Neural cell (in vitro differentiated cells): ENCODE results near the gene NATD1. TPM values are rescaled to one million over a fixed set of nuclear protein-coding genes. Genes with fewer than 3 reads are reported as not detected.

ENCODE experiments used
- H2AFZ ChIP-seq: fragments of 200-600, 300-800 bp; sonication (generic), shearing (Covaris generic); 2 replicates; pipeline ENCODE4 v1.6.0; 2014; ENCODE audit warnings: low read depth, mild to moderate bottlenecking, antibody characterized with exemption, low read length, moderate library complexity
- H3F3A ChIP-seq: fragments of 200-600 bp; shearing (Covaris generic); 2 replicates; pipeline ENCODE4 v1.6.1; 2016; ENCODE audit warnings: mild to moderate bottlenecking, moderate library complexity, mixed read lengths, antibody characterized with exemption, low read length; ENCODE audit not compliant: insufficient read depth, poor library complexity, severe bottlenecking
- H3K27ac ChIP-seq: fragments of 200-600, 300-800 bp; sonication (generic), shearing (Covaris generic); 2 replicates; pipeline ENCODE4 v1.5.1; 2014; ENCODE audit warnings: mild to moderate bottlenecking, low read length, moderate library complexity
- H3K27me3 ChIP-seq: fragments of 300-800, 200-600 bp; sonication (generic), shearing (Covaris generic); 2 replicates; pipeline ENCODE4 v1.6.0; 2014; ENCODE audit warnings: mild to moderate bottlenecking, low read depth, low read length, moderate library complexity; ENCODE audit not compliant: insufficient read depth
- H3K36me3 ChIP-seq: fragments of 300-800, 200-600 bp; sonication (generic), shearing (Covaris generic); 2 replicates; pipeline ENCODE4 v1.5.1; 2014; ENCODE audit warnings: mild to moderate bottlenecking, antibody characterized with exemption, low read length, moderate library complexity; ENCODE audit not compliant: insufficient read depth
- H3K4me2 ChIP-seq: fragments of 300-800, 200-600 bp; sonication (generic), shearing (Covaris generic); 2 replicates; pipeline ENCODE4 v1.6.0; 2014; ENCODE audit warnings: mild to moderate bottlenecking, low read length
- H3K4me3 ChIP-seq: fragments of 300-800, 200-600 bp; sonication (generic), shearing (Covaris generic); 2 replicates; pipeline ENCODE4 v1.5.1; 2014; ENCODE audit warnings: mild to moderate bottlenecking, low read length, moderate library complexity
- H3K79me2 ChIP-seq: fragments of 200-600 bp; shearing (Covaris generic); replicated peaks from 2 replicates; pipeline ENCODE4 v1.6.0; 2014; ENCODE audit warnings: mild to moderate bottlenecking, low read length, moderate library complexity; ENCODE audit not compliant: insufficient read depth
- H3K9ac ChIP-seq: fragments of 300-800, 200-600 bp; sonication (generic), shearing (Covaris generic); 2 replicates; pipeline ENCODE4 v1.6.1; 2016; ENCODE audit warnings: mild to moderate bottlenecking, low read length, mixed read lengths
- H3K9me2 ChIP-seq: fragments of 200-600 bp; shearing (Covaris generic); 2 replicates; pipeline ENCODE4 v1.6.1; 2016; ENCODE audit warnings: mild to moderate bottlenecking, low read length, mixed read lengths; ENCODE audit not compliant: insufficient read depth
- H3K9me3 ChIP-seq: fragments of 200-600, 300-800 bp; sonication (generic), shearing (Covaris generic); 2 replicates; pipeline ENCODE4 v1.6.1; 2016; ENCODE audit warnings: mild to moderate bottlenecking, mixed run types, low read length, moderate library complexity, mixed read lengths
- H4K20me1 ChIP-seq: fragments of 200-600 bp; shearing (Covaris generic); 2 replicates; pipeline ENCODE4 v1.6.1; 2016; ENCODE audit warnings: mild to moderate bottlenecking, mixed run types; ENCODE audit not compliant: insufficient read depth
- EP300 ChIP-seq: fragments of 450-650 bp; conservative IDR thresholded peaks from 2 replicates; pipeline ENCODE4 v1.6.1; 2014; ENCODE audit warnings: antibody characterized with exemption, mild to moderate bottlenecking, moderate library complexity; ENCODE audit not compliant: poor library complexity, severe bottlenecking
- EZH2 ChIP-seq: fragments of 200-600, 300-800 bp; shearing (Covaris generic), sonication (generic); IDR thresholded peaks from 2 replicates; pipeline ENCODE4 v1.6.1; 2014; ENCODE audit warnings: antibody characterized with exemption, low read length, borderline replicate concordance, mild to moderate bottlenecking; ENCODE audit not compliant: insufficient read depth, poor library complexity, severe bottlenecking
- MXI1 ChIP-seq: fragments of 450-650 bp; conservative IDR thresholded peaks from 2 replicates; pipeline ENCODE4 v1.6.1; 2014; ENCODE audit warnings: antibody characterized with exemption, mild to moderate bottlenecking; ENCODE audit not compliant: poor library complexity, severe bottlenecking
- RAD21 ChIP-seq: fragments of 450-650 bp; conservative IDR thresholded peaks from 2 replicates; pipeline ENCODE4 v1.6.1; 2014; ENCODE audit warnings: antibody characterized with exemption, mild to moderate bottlenecking, moderate library complexity
- TAF1 ChIP-seq: IDR thresholded peaks from 2 replicates; pipeline ENCODE4 v1.6.1; 2012; ENCODE audit warnings: low read depth
- polyA plus RNA-seq: library from polyadenylated mRNA; depleted of rRNA; stranded (reverse); fragments of >200 nt; gene quantifications from 2 replicates; pipeline ENCODE4 v1.2.3, GENCODE V29; 2014
- TF ChIP-seq, protein P1 (sequence below): fragments of 450-650 bp; IDR thresholded peaks from 2 replicates; pipeline ENCODE4 v1.5.1; 2014; ENCODE audit warnings: antibody characterized with exemption, mild to moderate bottlenecking, moderate library complexity; ENCODE audit not compliant: poor library complexity, severe bottlenecking
- TF ChIP-seq, protein P2 (sequence below): IDR thresholded peaks from 2 replicates; pipeline ENCODE4 v1.6.1; 2012; ENCODE audit warnings: borderline replicate concordance

NATD1 gene
- polyA plus RNA-seq, 1 donor from 2014 or later = 2.8 TPM

DNA sequence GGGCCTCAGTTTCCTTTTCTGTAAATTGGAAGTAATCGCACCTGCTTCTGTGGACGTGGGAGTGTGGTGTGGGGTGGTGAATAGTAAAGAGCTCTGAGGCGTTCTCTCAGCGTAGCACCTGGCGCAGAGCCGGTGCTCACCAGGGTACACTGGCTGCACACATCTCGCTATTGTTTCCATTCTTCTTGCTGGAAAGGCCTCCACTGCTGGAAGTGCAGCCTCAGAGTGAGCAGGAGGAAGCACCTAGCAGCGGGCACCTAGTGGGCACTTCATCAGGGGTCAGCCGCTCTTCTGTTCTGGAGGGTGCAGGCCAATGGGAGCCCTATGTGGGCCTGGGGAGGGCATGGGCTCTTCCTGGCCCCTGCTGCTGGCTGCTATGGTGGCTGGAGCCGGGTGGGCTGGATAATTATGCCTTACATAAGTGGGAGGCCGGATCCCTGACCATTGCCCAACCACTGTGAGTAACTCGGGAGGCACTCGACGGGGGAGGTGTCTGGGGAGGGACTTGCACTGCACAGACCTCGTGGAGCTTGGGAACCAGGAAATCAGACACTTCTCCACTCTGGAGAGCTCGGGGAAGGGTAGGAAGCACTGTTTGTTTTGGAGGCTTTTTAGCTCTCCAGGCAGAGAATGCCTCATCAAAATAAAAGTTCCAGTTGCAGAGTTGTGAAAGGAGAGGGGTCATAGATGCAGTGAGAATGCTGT lies 33.0 kb upstream of the NATD1 start:
- Histone ChIP-seq H3K4me3 (peak overlapping the region; percentile 93), H2AFZ (no peak overlapping the region), H3F3A (no peaks in the 10 kb centered on the region), H3K9ac (peak overlapping the region; percentile 71), H3K4me2 (peak overlapping the region; percentile 77), H4K20me1 (no peaks in the 10 kb centered on the region), H3K27me3 (no peaks in the 10 kb centered on the region), H3K36me3 (no peaks in the 10 kb centered on the region), H3K9me3 (no peaks in the 10 kb centered on the region), H3K9me2 (no peaks in the 10 kb centered on the region), H3K27ac (no peak overlapping the region), H3K79me2 (peaks cover 26% of the 10 kb centered on the region)
- TF ChIP-seq EZH2 (no peak), EP300 (no peak)
- TF ChIP-seq, protein P1, sequence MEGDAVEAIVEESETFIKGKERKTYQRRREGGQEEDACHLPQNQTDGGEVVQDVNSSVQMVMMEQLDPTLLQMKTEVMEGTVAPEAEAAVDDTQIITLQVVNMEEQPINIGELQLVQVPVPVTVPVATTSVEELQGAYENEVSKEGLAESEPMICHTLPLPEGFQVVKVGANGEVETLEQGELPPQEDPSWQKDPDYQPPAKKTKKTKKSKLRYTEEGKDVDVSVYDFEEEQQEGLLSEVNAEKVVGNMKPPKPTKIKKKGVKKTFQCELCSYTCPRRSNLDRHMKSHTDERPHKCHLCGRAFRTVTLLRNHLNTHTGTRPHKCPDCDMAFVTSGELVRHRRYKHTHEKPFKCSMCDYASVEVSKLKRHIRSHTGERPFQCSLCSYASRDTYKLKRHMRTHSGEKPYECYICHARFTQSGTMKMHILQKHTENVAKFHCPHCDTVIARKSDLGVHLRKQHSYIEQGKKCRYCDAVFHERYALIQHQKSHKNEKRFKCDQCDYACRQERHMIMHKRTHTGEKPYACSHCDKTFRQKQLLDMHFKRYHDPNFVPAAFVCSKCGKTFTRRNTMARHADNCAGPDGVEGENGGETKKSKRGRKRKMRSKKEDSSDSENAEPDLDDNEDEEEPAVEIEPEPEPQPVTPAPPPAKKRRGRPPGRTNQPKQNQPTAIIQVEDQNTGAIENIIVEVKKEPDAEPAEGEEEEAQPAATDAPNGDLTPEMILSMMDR = peak; percentile 2

DNA sequence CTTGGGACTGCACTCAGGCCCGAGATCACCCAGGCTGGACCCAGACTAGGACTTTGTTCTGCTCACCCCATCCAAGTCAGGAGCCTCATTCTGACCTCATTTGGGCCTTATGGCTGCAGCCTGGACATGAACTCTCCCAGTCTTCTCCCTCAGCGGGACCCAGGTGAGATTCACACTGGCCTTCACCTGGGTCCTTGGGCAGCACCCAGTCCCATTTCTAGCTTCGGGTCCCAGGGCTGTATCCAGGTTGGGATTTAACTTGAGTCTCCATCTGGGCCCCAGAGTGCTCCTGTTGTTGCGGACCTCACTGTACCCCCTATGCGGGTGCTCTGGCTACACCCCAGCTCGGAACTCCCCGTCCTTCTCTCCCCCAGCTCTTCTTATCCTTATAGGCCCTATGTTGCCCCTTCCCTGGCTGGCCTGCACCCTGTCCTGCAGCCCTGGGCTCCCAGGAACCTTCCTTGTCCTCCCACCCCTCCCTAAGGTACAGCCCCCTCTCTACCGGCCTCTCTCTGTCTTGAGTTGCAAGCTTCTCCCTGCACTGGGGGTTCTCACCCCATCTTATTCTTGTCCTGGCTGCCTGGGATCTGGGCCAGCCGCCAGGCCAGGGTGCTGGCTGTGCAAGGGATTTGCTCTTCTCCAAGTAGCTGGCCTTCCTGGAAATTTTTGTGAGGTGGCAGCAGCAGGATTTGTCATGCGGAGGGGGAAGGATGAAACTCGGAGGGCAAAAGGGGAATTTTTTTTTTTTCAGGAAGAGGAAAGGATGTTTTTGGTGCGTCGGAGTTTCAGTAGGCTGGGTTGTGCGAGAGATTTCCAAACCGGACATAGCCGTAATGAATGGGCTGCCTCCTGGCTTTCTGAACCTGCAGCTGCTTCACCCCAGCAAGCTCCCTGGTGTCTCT lies 32.2 kb upstream of the NATD1 start:
- peaks cover 26% of the 10 kb centered on the region for H3K79me2 ChIP-seq
- no peak for TF ChIP-seq EP300
- no peak for TF ChIP-seq TAF1
- TF ChIP-seq, protein P1 = peak; percentile 13

DNA sequence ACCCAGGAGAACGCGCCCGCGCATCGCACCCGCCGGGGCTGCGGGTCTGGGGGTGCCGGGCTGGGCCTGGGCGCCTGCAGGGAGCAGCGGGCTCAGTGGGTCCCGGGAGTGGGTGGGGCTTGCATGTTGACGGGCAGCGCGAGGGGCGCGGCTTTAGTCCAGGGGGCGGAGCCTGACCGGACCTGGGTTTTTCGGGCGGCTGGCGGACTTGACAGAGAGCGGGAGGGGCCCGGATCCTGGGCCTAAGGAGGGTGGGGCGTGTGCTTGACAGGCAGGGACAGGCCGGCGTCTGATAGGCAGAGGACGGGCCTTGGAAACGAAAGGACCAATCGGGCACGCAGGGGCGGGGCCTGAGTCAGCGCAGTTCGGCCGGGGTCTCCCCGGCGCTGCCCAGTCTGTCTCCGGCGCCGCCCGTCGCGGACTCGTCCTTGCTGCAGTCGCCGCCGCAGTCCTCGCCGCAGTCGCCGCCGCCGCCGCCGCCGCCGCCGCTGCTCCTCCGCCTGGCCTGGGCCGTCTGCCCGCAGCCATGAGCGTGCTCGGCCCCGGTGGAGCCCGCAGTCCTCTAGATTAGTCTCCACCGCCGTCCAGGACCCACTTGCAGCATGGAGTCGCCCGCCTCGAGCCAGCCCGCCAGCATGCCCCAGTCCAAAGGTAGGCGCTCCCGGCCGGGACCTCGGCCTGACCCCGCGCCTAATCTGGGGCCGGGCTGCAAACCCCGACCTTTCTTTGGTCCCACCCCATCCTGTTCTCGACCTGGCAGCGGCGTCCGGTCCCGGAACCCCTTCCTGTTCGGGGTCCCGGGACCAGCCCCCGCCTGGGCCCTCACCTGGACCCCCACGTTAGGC lies 31.3 kb upstream of the NATD1 start, which contains the start of gene MAP2K3:
MAP2K3 (plus strand) TSS at position 393 of the 845 bp plus-strand sequence; CDS start at position 603, 210 bp downstream.
- Histone ChIP-seq H3K36me3 (no peaks in the 10 kb centered on the region), H3K4me3 (peak within 1 kb of the TSS; percentile 93), H3K79me2 (peaks cover 26% of the 10 kb centered on the region), H3F3A (no peaks in the 10 kb centered on the region), H3K27me3 (no peaks in the 10 kb centered on the region), H3K9ac (peak within 1 kb of the TSS; percentile 71), H3K9me3 (no peaks in the 10 kb centered on the region), H3K4me2 (peak within 1 kb of the TSS; percentile 77), H4K20me1 (no peaks in the 10 kb centered on the region), H2AFZ (peak within 1 kb of the TSS; percentile 45), H3K9me2 (no peaks in the 10 kb centered on the region), H3K27ac (no peak within 1 kb of the TSS)
- peak; percentile 67 for TF ChIP-seq TAF1
- TF ChIP-seq, protein P2, sequence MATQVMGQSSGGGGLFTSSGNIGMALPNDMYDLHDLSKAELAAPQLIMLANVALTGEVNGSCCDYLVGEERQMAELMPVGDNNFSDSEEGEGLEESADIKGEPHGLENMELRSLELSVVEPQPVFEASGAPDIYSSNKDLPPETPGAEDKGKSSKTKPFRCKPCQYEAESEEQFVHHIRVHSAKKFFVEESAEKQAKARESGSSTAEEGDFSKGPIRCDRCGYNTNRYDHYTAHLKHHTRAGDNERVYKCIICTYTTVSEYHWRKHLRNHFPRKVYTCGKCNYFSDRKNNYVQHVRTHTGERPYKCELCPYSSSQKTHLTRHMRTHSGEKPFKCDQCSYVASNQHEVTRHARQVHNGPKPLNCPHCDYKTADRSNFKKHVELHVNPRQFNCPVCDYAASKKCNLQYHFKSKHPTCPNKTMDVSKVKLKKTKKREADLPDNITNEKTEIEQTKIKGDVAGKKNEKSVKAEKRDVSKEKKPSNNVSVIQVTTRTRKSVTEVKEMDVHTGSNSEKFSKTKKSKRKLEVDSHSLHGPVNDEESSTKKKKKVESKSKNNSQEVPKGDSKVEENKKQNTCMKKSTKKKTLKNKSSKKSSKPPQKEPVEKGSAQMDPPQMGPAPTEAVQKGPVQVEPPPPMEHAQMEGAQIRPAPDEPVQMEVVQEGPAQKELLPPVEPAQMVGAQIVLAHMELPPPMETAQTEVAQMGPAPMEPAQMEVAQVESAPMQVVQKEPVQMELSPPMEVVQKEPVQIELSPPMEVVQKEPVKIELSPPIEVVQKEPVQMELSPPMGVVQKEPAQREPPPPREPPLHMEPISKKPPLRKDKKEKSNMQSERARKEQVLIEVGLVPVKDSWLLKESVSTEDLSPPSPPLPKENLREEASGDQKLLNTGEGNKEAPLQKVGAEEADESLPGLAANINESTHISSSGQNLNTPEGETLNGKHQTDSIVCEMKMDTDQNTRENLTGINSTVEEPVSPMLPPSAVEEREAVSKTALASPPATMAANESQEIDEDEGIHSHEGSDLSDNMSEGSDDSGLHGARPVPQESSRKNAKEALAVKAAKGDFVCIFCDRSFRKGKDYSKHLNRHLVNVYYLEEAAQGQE = peak; percentile 61
- TF ChIP-seq RAD21 = no peak
- peak; percentile 9 for TF ChIP-seq EP300
- peak; percentile 78 for TF ChIP-seq MXI1
- TF ChIP-seq, protein P1 = no peak

More for the DNA sequence above, 32.2 kb upstream of the NATD1 start:
- H3K9me3 ChIP-seq = no peaks in the 10 kb centered on the region
- no peaks in the 10 kb centered on the region for H3K9me2 ChIP-seq
- peak overlapping the region; percentile 77 for H3K4me2 ChIP-seq
- peak overlapping the region; percentile 71 for H3K9ac ChIP-seq
- no peak overlapping the region for H3K27ac ChIP-seq
- H2AFZ ChIP-seq = peak overlapping the region; percentile 32
- no peaks in the 10 kb centered on the region for H3F3A ChIP-seq
- peak overlapping the region; percentile 93 for H3K4me3 ChIP-seq
- no peaks in the 10 kb centered on the region for H3K36me3 ChIP-seq
- H4K20me1 ChIP-seq = no peaks in the 10 kb centered on the region
- no peaks in the 10 kb centered on the region for H3K27me3 ChIP-seq
